GM23338 (cell line): Measurements from ENCODE around the gene BARD1. TPM values are rescaled to one million over a fixed set of nuclear protein-coding genes. Genes with fewer than 3 reads are reported as not detected.

Source experiments
- ATAC-seq: fragments of 200-7000 bp; cut with Tn5 transposase; 3 replicates; pipeline ENCODE4 v1.9.1; 2020
- DNase-seq: peaks from one replicate; pipeline ENCODE4 v3.0.0-alpha.2; 2015; ENCODE audit warnings: low spot score
- H2AFZ ChIP-seq: fragments of 200-600 bp; sonication (generic); 2 replicates; pipeline ENCODE4 v1.8.0; 2016; ENCODE audit warnings: antibody characterized with exemption, mild to moderate bottlenecking, moderate library complexity
- H3F3A ChIP-seq: fragments of 200-600 bp; sonication (generic); replicated peaks from 2 replicates; pipeline ENCODE4 v1.8.0; 2017; ENCODE audit warnings: antibody characterized with exemption, mixed run types, low read depth
- H3K27ac ChIP-seq: fragments of 200-600 bp; sonication (generic); 2 replicates; pipeline ENCODE4 v1.6.1; 2016; ENCODE audit warnings: low read depth
- H3K27me3 ChIP-seq: fragments of 200-600 bp; sonication (generic); 2 replicates; pipeline ENCODE4 v1.8.0; 2016; ENCODE audit warnings: mild to moderate bottlenecking, mixed run types, moderate library complexity; ENCODE audit not compliant: insufficient read depth
- H3K36me3 ChIP-seq: fragments of 200-600 bp; sonication (generic); 2 replicates; pipeline ENCODE4 v1.8.0; 2016; ENCODE audit warnings: mild to moderate bottlenecking; ENCODE audit not compliant: insufficient read depth
- H3K4me1 ChIP-seq: fragments of 200-600 bp; sonication (generic); 2 replicates; pipeline ENCODE4 v1.8.0; 2016; ENCODE audit warnings: mild to moderate bottlenecking, moderate library complexity; ENCODE audit not compliant: insufficient read depth
- H3K4me2 ChIP-seq: fragments of 200-600 bp; sonication (generic); 2 replicates; pipeline ENCODE4 v1.7.1; 2017; ENCODE audit warnings: mixed run types
- H3K4me3 ChIP-seq: fragments of 200-600 bp; sonication (generic); 2 replicates; pipeline ENCODE4 v1.6.1; 2016; ENCODE audit warnings: mixed run types
- H3K79me2 ChIP-seq: fragments of 200-600 bp; sonication (generic); replicated peaks from 2 replicates; pipeline ENCODE4 v1.8.0; 2017; ENCODE audit warnings: mild to moderate bottlenecking; ENCODE audit not compliant: insufficient read depth
- H3K9me2 ChIP-seq: fragments of 200-600 bp; sonication (generic); 2 replicates; pipeline ENCODE4 v1.8.0; 2017; ENCODE audit not compliant: insufficient read depth
- H4K20me1 ChIP-seq: fragments of 200-600 bp; sonication (generic); replicated peaks from 2 replicates; pipeline ENCODE4 v1.8.0; 2017; ENCODE audit warnings: mild to moderate bottlenecking; ENCODE audit not compliant: insufficient read depth
- H3K27ac Mint-ChIP-seq: 2 replicates; pipeline ENCODE4 v1.8.0; 2020; ENCODE audit warnings: inconsistent platforms, mild to moderate bottlenecking, moderate library complexity, mixed read lengths
- H3K27me3 Mint-ChIP-seq: 3 replicates; pipeline ENCODE4 v1.8.0; 2022; ENCODE audit warnings: low read depth, mild to moderate bottlenecking, moderate library complexity, mixed read lengths, inconsistent platforms; ENCODE audit not compliant: insufficient read depth, poor library complexity
- H3K36me3 Mint-ChIP-seq: 3 replicates; pipeline ENCODE4 v1.8.0; 2021; ENCODE audit warnings: low read depth, mild to moderate bottlenecking, inconsistent platforms, moderate library complexity, mixed read lengths
- H3K4me1 Mint-ChIP-seq: 3 replicates; pipeline ENCODE4 v1.8.0; 2020; ENCODE audit warnings: mild to moderate bottlenecking, inconsistent platforms, mixed read lengths
- H3K4me3 Mint-ChIP-seq: 3 replicates; pipeline ENCODE4 v1.8.0; 2021; ENCODE audit warnings: moderate library complexity, mild to moderate bottlenecking, inconsistent platforms, mixed read lengths
- H3K9me3 Mint-ChIP-seq: 3 replicates; pipeline ENCODE4 v1.8.0; 2020; ENCODE audit warnings: moderate library complexity, mild to moderate bottlenecking, inconsistent platforms, mixed read lengths
- CREB1 ChIP-seq: fragments of 250-450 bp; sonication (Bioruptor Pico); IDR thresholded peaks from 2 replicates; pipeline ENCODE4 v1.5.0; 2020; ENCODE audit warnings: low read depth, mild to moderate bottlenecking, moderate library complexity
- EZH2 ChIP-seq: fragments of 200-600 bp; sonication (generic); IDR thresholded peaks from one replicate; pipeline ENCODE4 v1.8.0; 2017; ENCODE audit warnings: antibody characterized with exemption, mild to moderate bottlenecking, low read depth; ENCODE audit not compliant: unreplicated experiment
- EZH2phosphoT487 ChIP-seq: fragments of 200-600 bp; sonication (generic); IDR thresholded peaks from one replicate; pipeline ENCODE4 v1.8.1; 2018; ENCODE audit warnings: antibody characterized with exemption; ENCODE audit not compliant: unreplicated experiment
- NANOG ChIP-seq: IDR thresholded peaks from 2 replicates; pipeline ENCODE4 v1.6.1; 2016; ENCODE audit warnings: antibody characterized with exemption, borderline replicate concordance
- POLR2AphosphoS5 ChIP-seq: IDR thresholded peaks from 2 replicates; pipeline ENCODE4 v1.6.1; 2016; ENCODE audit warnings: antibody characterized with exemption, low read depth
- STAT1 ChIP-seq: IDR thresholded peaks from one replicate; pipeline ENCODE4 v1.6.1; 2016; ENCODE audit warnings: antibody characterized with exemption; ENCODE audit not compliant: unreplicated experiment
- ZNF114 ChIP-seq: fragments of 250-450 bp; sonication (Bioruptor Pico); IDR thresholded peaks from 2 replicates; pipeline ENCODE4 v1.5.0; 2020; ENCODE audit warnings: mild to moderate bottlenecking, moderate library complexity
- ZNF331 ChIP-seq: fragments of 250-450 bp; sonication (Bioruptor Pico); IDR thresholded peaks from 2 replicates; pipeline ENCODE4 v1.5.0; 2020; ENCODE audit warnings: low read depth, mild to moderate bottlenecking, moderate library complexity
- polyA plus RNA-seq: library from polyadenylated mRNA; unstranded; fragments of >200 nt; fragmentation: Nextera tagmentation; extraction: Ambion mirVana; gene quantifications from 2 replicates; pipeline ENCODE4 v1.2.1, GENCODE V29; 2016
- total RNA-seq: library from RNA; depleted of rRNA; stranded (reverse); fragments of >200 nt; shearing (Covaris generic); gene quantifications from 2 replicates; pipeline ENCODE4 v1.2.3, GENCODE V29; 2014
- TF ChIP-seq, protein P1 (sequence below), 2 experiments: fragments of 200-600 bp in 1 of 2; sonication (generic) in 1 of 2; conservative IDR thresholded peaks; 2 replicates each; pipeline versions ENCODE4 v1.5.1 to v1.6.1; 2016 to 2017; ENCODE audit warnings: antibody characterized with exemption in 2 of 2, low read depth in 2 of 2, mild to moderate bottlenecking in 2 of 2, moderate library complexity in 1 of 2
- TF ChIP-seq, protein P2 (sequence below): IDR thresholded peaks from 2 replicates; pipeline ENCODE4 v1.6.1; 2016; ENCODE audit warnings: antibody characterized with exemption
- TF ChIP-seq, protein P3 (sequence below): fragments of 250-450 bp; sonication (Bioruptor Pico); IDR thresholded peaks from 2 replicates; pipeline ENCODE4 v1.5.0; 2020; ENCODE audit warnings: mild to moderate bottlenecking, moderate library complexity

The BARD1 gene
- total and polyA plus RNA-seq, 2 experiments from 2014 or later, result 33.9 to 61.0 TPM

DNA sequence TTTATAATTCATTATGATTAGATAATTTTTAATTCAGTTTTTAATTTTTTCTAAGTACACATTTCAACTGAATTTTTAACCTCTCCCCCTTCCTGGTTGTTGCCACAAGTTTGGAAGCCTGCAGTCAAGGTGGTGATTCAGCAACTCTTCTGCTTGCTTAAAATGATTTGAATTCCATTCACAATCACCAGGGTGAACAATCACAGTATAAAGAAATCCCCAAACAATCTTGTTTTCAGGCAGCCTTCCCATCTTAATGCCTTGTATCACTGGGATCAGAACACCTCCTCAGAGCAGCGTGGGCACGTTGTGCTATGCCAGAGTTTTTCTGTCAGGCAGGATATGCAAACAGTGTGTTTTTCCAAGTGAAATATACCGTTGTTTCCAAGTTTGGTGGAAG is 46.7 kb upstream of the BARD1 start:
- no peaks in the 10 kb centered on the region for H3K79me2 ChIP-seq
- Mint-ChIP-seq H3K4me3 (no peak overlapping the region), H3K4me1 (peaks cover 13% of the 10 kb centered on the region), H3K27me3 (no peaks in the 10 kb centered on the region), H3K36me3 (no peaks in the 10 kb centered on the region), H3K9me3 (no peaks in the 10 kb centered on the region; the same call in 2 of the 3 replicates), H3K27ac (peak overlapping the region; percentile 90)
- peaks cover 5% of the 10 kb centered on the region; the same call in 1 of the 2 replicates for H3K9me2 ChIP-seq
- peaks cover 8% of the 10 kb centered on the region for H3K4me1 ChIP-seq
- DNase-seq (peak; percentile 2), ATAC-seq (no peak)
- H3F3A ChIP-seq, result no peaks in the 10 kb centered on the region
- no peaks in the 10 kb centered on the region for H3K27me3 ChIP-seq
- no peak overlapping the region for H3K4me3 ChIP-seq
- H4K20me1 ChIP-seq, result no peaks in the 10 kb centered on the region
- H3K4me2 ChIP-seq, result no peak overlapping the region
- H3K36me3 ChIP-seq, result no peaks in the 10 kb centered on the region
- no peak overlapping the region for H2AFZ ChIP-seq
- TF ChIP-seq ZNF331 (CRISPR knock-in tag) (no peak), STAT1 (no peak), EZH2phosphoT487 (no peak), ZNF114 (no peak), EZH2 (no peak), CREB1 (no peak), NANOG (no peak), POLR2AphosphoS5 (no peak)
- TF ChIP-seq, protein P1, sequence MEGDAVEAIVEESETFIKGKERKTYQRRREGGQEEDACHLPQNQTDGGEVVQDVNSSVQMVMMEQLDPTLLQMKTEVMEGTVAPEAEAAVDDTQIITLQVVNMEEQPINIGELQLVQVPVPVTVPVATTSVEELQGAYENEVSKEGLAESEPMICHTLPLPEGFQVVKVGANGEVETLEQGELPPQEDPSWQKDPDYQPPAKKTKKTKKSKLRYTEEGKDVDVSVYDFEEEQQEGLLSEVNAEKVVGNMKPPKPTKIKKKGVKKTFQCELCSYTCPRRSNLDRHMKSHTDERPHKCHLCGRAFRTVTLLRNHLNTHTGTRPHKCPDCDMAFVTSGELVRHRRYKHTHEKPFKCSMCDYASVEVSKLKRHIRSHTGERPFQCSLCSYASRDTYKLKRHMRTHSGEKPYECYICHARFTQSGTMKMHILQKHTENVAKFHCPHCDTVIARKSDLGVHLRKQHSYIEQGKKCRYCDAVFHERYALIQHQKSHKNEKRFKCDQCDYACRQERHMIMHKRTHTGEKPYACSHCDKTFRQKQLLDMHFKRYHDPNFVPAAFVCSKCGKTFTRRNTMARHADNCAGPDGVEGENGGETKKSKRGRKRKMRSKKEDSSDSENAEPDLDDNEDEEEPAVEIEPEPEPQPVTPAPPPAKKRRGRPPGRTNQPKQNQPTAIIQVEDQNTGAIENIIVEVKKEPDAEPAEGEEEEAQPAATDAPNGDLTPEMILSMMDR (conservative IDR thresholded peaks at IDR 0.05; ENCODE audit: low read depth in 2 of 2), result no peak
- TF ChIP-seq, protein P2, sequence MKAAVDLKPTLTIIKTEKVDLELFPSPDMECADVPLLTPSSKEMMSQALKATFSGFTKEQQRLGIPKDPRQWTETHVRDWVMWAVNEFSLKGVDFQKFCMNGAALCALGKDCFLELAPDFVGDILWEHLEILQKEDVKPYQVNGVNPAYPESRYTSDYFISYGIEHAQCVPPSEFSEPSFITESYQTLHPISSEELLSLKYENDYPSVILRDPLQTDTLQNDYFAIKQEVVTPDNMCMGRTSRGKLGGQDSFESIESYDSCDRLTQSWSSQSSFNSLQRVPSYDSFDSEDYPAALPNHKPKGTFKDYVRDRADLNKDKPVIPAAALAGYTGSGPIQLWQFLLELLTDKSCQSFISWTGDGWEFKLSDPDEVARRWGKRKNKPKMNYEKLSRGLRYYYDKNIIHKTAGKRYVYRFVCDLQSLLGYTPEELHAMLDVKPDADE, result no peak
- TF ChIP-seq, protein P3, sequence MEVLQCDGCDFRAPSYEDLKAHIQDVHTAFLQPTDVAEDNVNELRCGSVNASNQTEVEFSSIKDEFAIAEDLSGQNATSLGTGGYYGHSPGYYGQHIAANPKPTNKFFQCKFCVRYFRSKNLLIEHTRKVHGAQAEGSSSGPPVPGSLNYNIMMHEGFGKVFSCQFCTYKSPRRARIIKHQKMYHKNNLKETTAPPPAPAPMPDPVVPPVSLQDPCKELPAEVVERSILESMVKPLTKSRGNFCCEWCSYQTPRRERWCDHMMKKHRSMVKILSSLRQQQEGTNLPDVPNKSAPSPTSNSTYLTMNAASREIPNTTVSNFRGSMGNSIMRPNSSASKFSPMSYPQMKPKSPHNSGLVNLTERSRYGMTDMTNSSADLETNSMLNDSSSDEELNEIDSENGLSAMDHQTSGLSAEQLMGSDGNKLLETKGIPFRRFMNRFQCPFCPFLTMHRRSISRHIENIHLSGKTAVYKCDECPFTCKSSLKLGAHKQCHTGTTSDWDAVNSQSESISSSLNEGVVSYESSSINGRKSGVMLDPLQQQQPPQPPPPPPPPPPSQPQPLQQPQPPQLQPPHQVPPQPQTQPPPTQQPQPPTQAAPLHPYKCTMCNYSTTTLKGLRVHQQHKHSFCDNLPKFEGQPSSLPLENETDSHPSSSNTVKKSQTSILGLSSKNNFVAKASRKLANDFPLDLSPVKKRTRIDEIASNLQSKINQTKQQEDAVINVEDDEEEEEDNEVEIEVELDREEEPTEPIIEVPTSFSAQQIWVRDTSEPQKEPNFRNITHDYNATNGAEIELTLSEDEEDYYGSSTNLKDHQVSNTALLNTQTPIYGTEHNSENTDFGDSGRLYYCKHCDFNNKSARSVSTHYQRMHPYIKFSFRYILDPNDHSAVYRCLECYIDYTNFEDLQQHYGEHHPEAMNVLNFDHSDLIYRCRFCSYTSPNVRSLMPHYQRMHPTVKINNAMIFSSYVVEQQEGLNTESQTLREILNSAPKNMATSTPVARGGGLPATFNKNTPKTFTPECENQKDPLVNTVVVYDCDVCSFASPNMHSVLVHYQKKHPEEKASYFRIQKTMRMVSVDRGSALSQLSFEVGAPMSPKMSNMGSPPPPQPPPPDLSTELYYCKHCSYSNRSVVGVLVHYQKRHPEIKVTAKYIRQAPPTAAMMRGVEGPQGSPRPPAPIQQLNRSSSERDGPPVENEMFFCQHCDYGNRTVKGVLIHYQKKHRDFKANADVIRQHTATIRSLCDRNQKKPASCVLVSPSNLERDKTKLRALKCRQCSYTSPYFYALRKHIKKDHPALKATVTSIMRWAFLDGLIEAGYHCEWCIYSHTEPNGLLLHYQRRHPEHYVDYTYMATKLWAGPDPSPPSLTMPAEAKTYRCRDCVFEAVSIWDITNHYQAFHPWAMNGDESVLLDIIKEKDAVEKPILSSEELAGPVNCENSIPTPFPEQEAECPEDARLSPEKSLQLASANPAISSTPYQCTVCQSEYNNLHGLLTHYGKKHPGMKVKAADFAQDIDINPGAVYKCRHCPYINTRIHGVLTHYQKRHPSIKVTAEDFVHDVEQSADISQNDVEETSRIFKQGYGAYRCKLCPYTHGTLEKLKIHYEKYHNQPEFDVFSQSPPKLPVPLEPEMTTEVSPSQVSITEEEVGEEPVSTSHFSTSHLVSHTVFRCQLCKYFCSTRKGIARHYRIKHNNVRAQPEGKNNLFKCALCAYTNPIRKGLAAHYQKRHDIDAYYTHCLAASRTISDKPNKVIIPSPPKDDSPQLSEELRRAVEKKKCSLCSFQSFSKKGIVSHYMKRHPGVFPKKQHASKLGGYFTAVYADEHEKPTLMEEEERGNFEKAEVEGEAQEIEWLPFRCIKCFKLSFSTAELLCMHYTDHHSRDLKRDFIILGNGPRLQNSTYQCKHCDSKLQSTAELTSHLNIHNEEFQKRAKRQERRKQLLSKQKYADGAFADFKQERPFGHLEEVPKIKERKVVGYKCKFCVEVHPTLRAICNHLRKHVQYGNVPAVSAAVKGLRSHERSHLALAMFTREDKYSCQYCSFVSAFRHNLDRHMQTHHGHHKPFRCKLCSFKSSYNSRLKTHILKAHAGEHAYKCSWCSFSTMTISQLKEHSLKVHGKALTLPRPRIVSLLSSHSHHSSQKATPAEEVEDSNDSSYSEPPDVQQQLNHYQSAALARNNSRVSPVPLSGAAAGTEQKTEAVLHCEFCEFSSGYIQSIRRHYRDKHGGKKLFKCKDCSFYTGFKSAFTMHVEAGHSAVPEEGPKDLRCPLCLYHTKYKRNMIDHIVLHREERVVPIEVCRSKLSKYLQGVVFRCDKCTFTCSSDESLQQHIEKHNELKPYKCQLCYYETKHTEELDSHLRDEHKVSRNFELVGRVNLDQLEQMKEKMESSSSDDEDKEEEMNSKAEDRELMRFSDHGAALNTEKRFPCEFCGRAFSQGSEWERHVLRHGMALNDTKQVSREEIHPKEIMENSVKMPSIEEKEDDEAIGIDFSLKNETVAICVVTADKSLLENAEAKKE (CRISPR knock-in tag), result no peak
- H3K27ac ChIP-seq, result no peak overlapping the region
